SK-N-SH (cell line): ENCODE data around the gene ENTPD6. TPM values are rescaled to one million over a fixed set of nuclear protein-coding genes. Genes with fewer than 3 reads are reported as not detected.
"Not testable (repeated sequence)": the region's sequence is repeated elsewhere in the genome, so short reads cannot be mapped to it uniquely, and the experiment has no call there.

Source experiments
- CTCF ChIA-PET: fragments of 300-600, 350-600 bp; formaldehyde crosslinking; extraction: SDS; loops from one replicate; lab custom pipeline; 2021; lab: Yijun Ruan, JAX
- POLR2A ChIA-PET: fragments of 350-600 bp; sonication (Branson Sonifier 250); formaldehyde crosslinking; extraction: SDS; loops from one replicate; lab custom pipeline; 2020; ENCODE audit warnings: antibody characterized with exemption, inconsistent platforms; lab: Yijun Ruan, JAX
- DNase-seq: peaks from one replicate; pipeline ENCODE4 v3.0.0; 2012
- H2AFZ ChIP-seq: fragments of 200-600 bp; sonication (generic); 2 replicates; pipeline ENCODE4 v1.8.1; 2016; ENCODE audit warnings: antibody characterized with exemption, mild to moderate bottlenecking, low read depth
- H3F3A ChIP-seq: fragments of 200-600 bp; sonication (generic); replicated peaks from 2 replicates; pipeline ENCODE3; 2016; ENCODE audit warnings: antibody characterized with exemption, mild to moderate bottlenecking; ENCODE audit not compliant: insufficient read depth
- H3K27ac ChIP-seq, 2 experiments: fragments of 200-500 bp in 1 of 2; fragments of 200-600 bp in 1 of 2; sonication (Bioruptor generic) in 1 of 2; sonication (generic), shearing (Covaris generic) in 1 of 2; 2 replicates each; pipeline versions ENCODE4 v1.5.1 to v1.6.1; 2014 to 2016; ENCODE audit warnings: low read depth in 2 of 2, inconsistent platforms in 1 of 2, low read length in 1 of 2, mild to moderate bottlenecking in 1 of 2, mixed read lengths in 1 of 2
- H3K27me3 ChIP-seq: fragments of 200-600 bp; sonication (generic), shearing (Covaris generic); 2 replicates; pipeline ENCODE4 v1.6.1; 2016; ENCODE audit warnings: mixed run types; ENCODE audit not compliant: insufficient read depth
- H3K36me3 ChIP-seq, 2 experiments: fragments of 200-500 bp in 1 of 2; fragments of 200-600 bp in 1 of 2; sonication (Bioruptor generic) in 1 of 2; sonication (generic) in 1 of 2; replicated peaks in 1 of 2; 2 replicates each; pipeline versions ENCODE3 to v1.5.1; 2014 to 2016; ENCODE audit warnings: low read length in 1 of 2, mild to moderate bottlenecking in 1 of 2; ENCODE audit not compliant: insufficient read depth in 2 of 2, control insufficient read depth in 1 of 2
- H3K4me1 ChIP-seq, 2 experiments: fragments of 200-500 bp in 1 of 2; fragments of 200-600 bp in 1 of 2; sonication (Bioruptor generic) in 1 of 2; sonication (generic), shearing (Covaris generic) in 1 of 2; 2 replicates each; pipeline versions ENCODE4 v1.5.1 to v1.6.1; 2014 to 2016; ENCODE audit warnings: low read depth in 1 of 2, low read length in 1 of 2, mixed run types in 1 of 2; ENCODE audit not compliant: insufficient read depth in 2 of 2, control insufficient read depth in 1 of 2
- H3K4me2 ChIP-seq: fragments of 200-600 bp; sonication (generic), shearing (Covaris generic); 2 replicates; pipeline ENCODE4 v1.6.1; 2017; ENCODE audit warnings: mixed run types
- H3K4me3 ChIP-seq, 2 experiments: fragments of 200-500 bp in 1 of 2; fragments of 200-600 bp in 1 of 2; sonication (Bioruptor generic) in 1 of 2; sonication (generic), shearing (Covaris generic) in 1 of 2; 2 replicates each; pipeline versions ENCODE4 v1.5.1 to v1.8.1; 2014 to 2016; ENCODE audit warnings: low read depth in 2 of 2, inconsistent platforms in 1 of 2, low read length in 1 of 2, mild to moderate bottlenecking in 1 of 2, mixed read lengths in 1 of 2, moderate library complexity in 1 of 2
- H3K79me2 ChIP-seq: fragments of 200-600 bp; sonication (generic); 2 replicates; pipeline ENCODE4 v1.8.1; 2017; ENCODE audit warnings: mild to moderate bottlenecking; ENCODE audit not compliant: insufficient read depth
- H3K9ac ChIP-seq: fragments of 200-600 bp; sonication (generic); 2 replicates; pipeline ENCODE4 v1.6.1; 2017; ENCODE audit warnings: mixed run types
- H3K9me2 ChIP-seq: fragments of 200-600 bp; sonication (generic); 2 replicates; pipeline ENCODE4 v1.6.1; 2017; ENCODE audit warnings: mixed run types
- H3K9me3 ChIP-seq: fragments of 200-600 bp; sonication (generic); 2 replicates; pipeline ENCODE4 v1.6.1; 2017; ENCODE audit warnings: mixed run types, mild to moderate bottlenecking, moderate library complexity
- H4K20me1 ChIP-seq: fragments of 200-600 bp; sonication (generic); 2 replicates; pipeline ENCODE4 v1.6.1; 2017; ENCODE audit warnings: mild to moderate bottlenecking, mixed run types; ENCODE audit not compliant: insufficient read depth
- EZH2phosphoT487 ChIP-seq: fragments of 200-600 bp; sonication (generic); IDR thresholded peaks from 2 replicates; pipeline ENCODE4 v1.6.1; 2017; ENCODE audit warnings: low read depth, mixed run types, mild to moderate bottlenecking, antibody characterized with exemption, moderate library complexity, borderline replicate concordance
- FOXJ3 ChIP-seq: sonication (generic); formaldehyde crosslinking; IDR thresholded peaks from 2 replicates; pipeline ENCODE4 v1.5.1; 2020; ENCODE audit warnings: mild to moderate bottlenecking, missing genetic modification reagents
- JUND ChIP-seq: IDR thresholded peaks from 2 replicates; pipeline ENCODE4 v1.4.0; 2012
- MEF2A ChIP-seq: IDR thresholded peaks from 2 replicates; pipeline ENCODE4 v1.4.0; 2012; ENCODE audit warnings: low read depth, borderline replicate concordance
- MXI1 ChIP-seq: IDR thresholded peaks from 2 replicates; pipeline ENCODE4 v1.6.1; 2012; ENCODE audit warnings: mild to moderate bottlenecking, low read depth, low read length, improper control_type of control experiment
- NRF1 ChIP-seq: IDR thresholded peaks from 2 replicates; pipeline ENCODE4 v1.6.1; 2012; ENCODE audit warnings: low read depth, mild to moderate bottlenecking, low read length
- RCOR1 ChIP-seq: fragments of 150-350 bp; IDR thresholded peaks from 2 replicates; pipeline ENCODE4 v1.6.1; 2017; ENCODE audit warnings: antibody characterized with exemption, low read length
- RFX5 ChIP-seq: IDR thresholded peaks from 2 replicates; pipeline ENCODE4 v1.6.1; 2012; ENCODE audit warnings: mild to moderate bottlenecking, improper control_type of control experiment, low read length
- SIN3A ChIP-seq: IDR thresholded peaks from 2 replicates; pipeline ENCODE4 v1.6.1; 2012; ENCODE audit warnings: low read depth, mild to moderate bottlenecking, low read length, moderate library complexity, borderline replicate concordance
- TAF1 ChIP-seq: IDR thresholded peaks from 2 replicates; pipeline ENCODE4 v1.6.1; 2012; ENCODE audit warnings: low read depth, mild to moderate bottlenecking, low read length, moderate library complexity, borderline replicate concordance
- TCF12 ChIP-seq: IDR thresholded peaks from 2 replicates; pipeline ENCODE4 v1.4.0; 2012
- TEAD4 ChIP-seq: IDR thresholded peaks from 2 replicates; pipeline ENCODE4 v1.4.0; 2012; ENCODE audit warnings: mild to moderate bottlenecking, borderline replicate concordance; ENCODE audit not compliant: insufficient read depth
- YY1 ChIP-seq: IDR thresholded peaks from 2 replicates; pipeline ENCODE4 v1.4.0; 2012; ENCODE audit warnings: low read depth, mild to moderate bottlenecking
- WGBS: methylation state at CpG from one replicate; pipeline ENCODE4 v1.1.6; 2017; ENCODE audit warnings: low lambda C conversion rate; 5-methylcytosine and 5-hydroxymethylcytosine counted together
- polyA plus RNA-seq, 3 experiments: library from polyadenylated mRNA; depleted of rRNA; stranded (reverse); fragments of >200 nt; gene quantifications; 2 replicates each; pipeline ENCODE4 v1.2.3, GENCODE V29; 2012
- TF ChIP-seq, protein P1 (sequence below): fragments of 150-350 bp; IDR thresholded peaks from 2 replicates; pipeline ENCODE4 v1.6.1; 2017; ENCODE audit warnings: antibody characterized with exemption, low read length, low read depth, borderline replicate concordance
- TF ChIP-seq, protein P2 (sequence below): IDR thresholded peaks from 2 replicates; pipeline ENCODE4 v1.4.0; 2012; ENCODE audit warnings: low read depth, borderline replicate concordance
- TF ChIP-seq, protein P3 (sequence below): IDR thresholded peaks from 2 replicates; pipeline ENCODE4; 2012
- TF ChIP-seq, protein P4 (sequence below): IDR thresholded peaks from 2 replicates; pipeline ENCODE4 v1.4.0; 2012; ENCODE audit warnings: low read depth, borderline replicate concordance

The ENTPD6 gene
- polyA plus RNA-seq, 1 of the 3 experiments (the other 2 are of a cell fraction): 76.1 TPM

DNA sequence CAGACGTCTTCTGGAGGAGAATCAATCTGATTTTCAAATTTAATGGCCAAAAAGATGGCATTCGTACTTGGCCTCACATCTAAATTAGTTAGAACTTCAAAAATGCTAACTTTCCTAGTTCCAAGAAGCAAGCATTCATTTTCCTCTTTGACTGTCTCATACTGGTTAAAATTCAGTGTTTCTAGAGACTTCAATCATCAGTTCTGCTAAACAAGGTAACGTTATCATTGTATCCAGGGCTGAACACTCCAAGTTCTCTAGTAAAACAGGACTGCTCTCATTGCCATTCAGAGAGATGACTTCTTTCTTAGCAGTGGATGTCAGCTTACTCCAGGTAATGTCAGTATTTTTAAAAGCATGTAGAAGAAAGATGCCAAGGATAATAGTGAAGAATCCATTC is 34.6 kb upstream of the ENTPD6 start:
- no peaks in the 10 kb centered on the region; the same call in 1 of the 2 replicates for H3K27me3 ChIP-seq
- H3K9me3 ChIP-seq: no peaks in the 10 kb centered on the region
- H3F3A ChIP-seq: no peaks in the 10 kb centered on the region
- no peaks in the 10 kb centered on the region for H4K20me1 ChIP-seq
- TF ChIP-seq TCF12 (no peak), MXI1 (no peak), FOXJ3 (no peak), JUND (no peak), TAF1 (no peak), NRF1 (no peak), YY1 (no peak)
- TF ChIP-seq, protein P1, sequence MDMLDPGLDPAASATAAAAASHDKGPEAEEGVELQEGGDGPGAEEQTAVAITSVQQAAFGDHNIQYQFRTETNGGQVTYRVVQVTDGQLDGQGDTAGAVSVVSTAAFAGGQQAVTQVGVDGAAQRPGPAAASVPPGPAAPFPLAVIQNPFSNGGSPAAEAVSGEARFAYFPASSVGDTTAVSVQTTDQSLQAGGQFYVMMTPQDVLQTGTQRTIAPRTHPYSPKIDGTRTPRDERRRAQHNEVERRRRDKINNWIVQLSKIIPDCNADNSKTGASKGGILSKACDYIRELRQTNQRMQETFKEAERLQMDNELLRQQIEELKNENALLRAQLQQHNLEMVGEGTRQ: no peak
- TF ChIP-seq, protein P2, sequence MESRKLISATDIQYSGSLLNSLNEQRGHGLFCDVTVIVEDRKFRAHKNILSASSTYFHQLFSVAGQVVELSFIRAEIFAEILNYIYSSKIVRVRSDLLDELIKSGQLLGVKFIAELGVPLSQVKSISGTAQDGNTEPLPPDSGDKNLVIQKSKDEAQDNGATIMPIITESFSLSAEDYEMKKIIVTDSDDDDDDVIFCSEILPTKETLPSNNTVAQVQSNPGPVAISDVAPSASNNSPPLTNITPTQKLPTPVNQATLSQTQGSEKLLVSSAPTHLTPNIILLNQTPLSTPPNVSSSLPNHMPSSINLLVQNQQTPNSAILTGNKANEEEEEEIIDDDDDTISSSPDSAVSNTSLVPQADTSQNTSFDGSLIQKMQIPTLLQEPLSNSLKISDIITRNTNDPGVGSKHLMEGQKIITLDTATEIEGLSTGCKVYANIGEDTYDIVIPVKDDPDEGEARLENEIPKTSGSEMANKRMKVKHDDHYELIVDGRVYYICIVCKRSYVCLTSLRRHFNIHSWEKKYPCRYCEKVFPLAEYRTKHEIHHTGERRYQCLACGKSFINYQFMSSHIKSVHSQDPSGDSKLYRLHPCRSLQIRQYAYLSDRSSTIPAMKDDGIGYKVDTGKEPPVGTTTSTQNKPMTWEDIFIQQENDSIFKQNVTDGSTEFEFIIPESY: no peak
- TF ChIP-seq, protein P3, sequence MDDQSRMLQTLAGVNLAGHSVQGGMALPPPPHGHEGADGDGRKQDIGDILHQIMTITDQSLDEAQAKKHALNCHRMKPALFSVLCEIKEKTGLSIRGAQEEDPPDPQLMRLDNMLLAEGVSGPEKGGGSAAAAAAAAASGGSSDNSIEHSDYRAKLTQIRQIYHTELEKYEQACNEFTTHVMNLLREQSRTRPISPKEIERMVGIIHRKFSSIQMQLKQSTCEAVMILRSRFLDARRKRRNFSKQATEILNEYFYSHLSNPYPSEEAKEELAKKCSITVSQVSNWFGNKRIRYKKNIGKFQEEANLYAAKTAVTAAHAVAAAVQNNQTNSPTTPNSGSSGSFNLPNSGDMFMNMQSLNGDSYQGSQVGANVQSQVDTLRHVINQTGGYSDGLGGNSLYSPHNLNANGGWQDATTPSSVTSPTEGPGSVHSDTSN: no peak
- no peaks in the 10 kb centered on the region for H3K36me3 ChIP-seq
- H3K4me3 ChIP-seq: no peak overlapping the region
- WGBS: 7% methylated on average over 3 of the region's 3 CpGs
- ChIA-PET POLR2A (no interaction called here), CTCF (no interaction called here)
- H3K9ac ChIP-seq: no peak overlapping the region
- no peaks in the 10 kb centered on the region for H3K4me1 ChIP-seq
- no peak overlapping the region for H3K4me2 ChIP-seq
- DNase-seq: no peak
- no peaks in the 10 kb centered on the region for H3K9me2 ChIP-seq
- H3K27ac ChIP-seq: no peak overlapping the region
- no peak overlapping the region for H2AFZ ChIP-seq
- no peaks in the 10 kb centered on the region for H3K79me2 ChIP-seq

DNA sequence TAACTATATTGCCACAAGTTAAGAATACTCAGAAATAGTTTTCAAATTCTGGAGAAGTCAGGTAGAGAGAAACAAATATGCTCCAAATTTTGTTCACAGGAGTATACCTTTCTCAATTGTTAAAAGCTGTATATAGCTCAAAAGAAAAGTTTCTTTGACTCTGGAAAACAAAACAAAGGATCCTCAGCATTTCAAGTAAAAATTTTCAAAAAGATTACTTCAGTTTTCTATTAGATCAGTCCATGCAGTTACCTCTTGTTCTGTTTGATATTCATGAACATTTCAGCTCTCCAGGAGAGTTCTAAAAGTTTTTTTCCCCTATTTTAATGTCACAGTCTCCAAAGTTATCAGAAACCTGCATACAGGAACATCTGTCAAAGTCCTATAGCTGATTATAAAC is 30.4 kb upstream of the ENTPD6 start:
- no peak overlapping the region for H2AFZ ChIP-seq
- H3K36me3 ChIP-seq: no peaks in the 10 kb centered on the region
- H3K9ac ChIP-seq: no peak overlapping the region
- DNase-seq: no peak
- H3K9me2 ChIP-seq: no peaks in the 10 kb centered on the region
- H3F3A ChIP-seq: no peaks in the 10 kb centered on the region
- CTCF ChIA-PET: interaction anchor here (0.6 to 1.3 kb wide), 2 partner anchors 9 to 14 kb away, joined by 3 to 6 read pairs; no protein-coding TSS in a partner anchor
- no peaks in the 10 kb centered on the region for H3K9me3 ChIP-seq
- H3K27ac ChIP-seq: no peak overlapping the region
- POLR2A ChIA-PET: no interaction called here
- H3K79me2 ChIP-seq: no peaks in the 10 kb centered on the region
- no peaks in the 10 kb centered on the region for H3K4me1 ChIP-seq
- H3K27me3 ChIP-seq: peaks cover 6% of the 10 kb centered on the region; the same call in 1 of the 2 replicates
- H3K4me2 ChIP-seq: no peak overlapping the region
- no peak overlapping the region for H3K4me3 ChIP-seq
- TF ChIP-seq MEF2A (no peak), RCOR1 (no peak), RFX5 (no peak), SIN3A (no peak), TEAD4 (no peak), MXI1 (no peak), EZH2phosphoT487 (no peak)
- TF ChIP-seq, protein P3: no peak
- TF ChIP-seq, protein P4, sequence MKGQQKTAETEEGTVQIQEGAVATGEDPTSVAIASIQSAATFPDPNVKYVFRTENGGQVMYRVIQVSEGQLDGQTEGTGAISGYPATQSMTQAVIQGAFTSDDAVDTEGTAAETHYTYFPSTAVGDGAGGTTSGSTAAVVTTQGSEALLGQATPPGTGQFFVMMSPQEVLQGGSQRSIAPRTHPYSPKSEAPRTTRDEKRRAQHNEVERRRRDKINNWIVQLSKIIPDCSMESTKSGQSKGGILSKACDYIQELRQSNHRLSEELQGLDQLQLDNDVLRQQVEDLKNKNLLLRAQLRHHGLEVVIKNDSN: no peak
- no peaks in the 10 kb centered on the region for H4K20me1 ChIP-seq

DNA sequence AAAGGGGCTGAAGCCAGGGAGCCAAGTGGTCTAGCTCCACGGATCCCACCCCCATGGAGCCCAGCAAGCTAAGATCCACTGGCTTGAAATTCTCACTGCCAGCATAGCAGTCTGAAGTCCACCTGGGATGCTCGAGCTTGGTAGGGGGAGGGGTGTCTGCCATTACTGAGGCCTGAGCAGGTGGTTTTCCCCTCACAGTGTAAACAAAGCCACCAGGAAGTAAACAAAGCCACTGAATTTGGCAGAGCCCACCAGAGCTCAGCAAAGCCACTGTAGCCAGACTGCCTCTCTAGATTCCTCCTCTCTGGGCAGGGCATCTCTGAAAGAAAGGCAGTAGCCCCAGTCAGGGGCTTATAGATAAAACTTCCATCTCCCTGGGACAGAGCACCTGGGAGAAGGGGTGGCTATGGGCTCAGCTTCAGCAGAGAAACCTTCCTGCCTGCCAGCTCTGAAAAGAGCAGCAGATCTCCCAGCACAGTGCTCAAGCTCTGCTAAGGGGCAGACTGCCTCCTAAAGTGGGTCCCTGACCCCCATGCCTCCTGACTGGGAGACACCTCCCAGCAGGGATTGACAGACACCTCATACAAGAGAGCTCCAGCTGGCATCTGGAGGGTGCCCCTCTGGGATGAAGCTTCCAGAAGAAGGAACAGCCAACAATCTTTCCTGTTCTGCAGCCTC is 29.3 kb upstream of the ENTPD6 start:
- H3K4me2 ChIP-seq, POLR2A ChIA-PET, H3K9me2 ChIP-seq, H3K9ac ChIP-seq, H4K20me1 ChIP-seq, H3K27me3 ChIP-seq, H3K79me2 ChIP-seq, H3F3A ChIP-seq, H3K27ac ChIP-seq, H3K9me3 ChIP-seq, H3K4me3 ChIP-seq, H3K36me3 ChIP-seq, H2AFZ ChIP-seq, H3K4me1 ChIP-seq, DNase-seq: not testable (repeated sequence)
- 0% methylated on average over 1 of the region's 2 CpGs for WGBS
- CTCF ChIA-PET: interaction anchor here (1.1 to 1.3 kb wide), 2 partner anchors 13 to 173 kb away, joined by 3 to 6 read pairs; no protein-coding TSS in a partner anchor
